EL (cell line): ENCODE results near the gene AKR1C8.
"Not testable (repeated sequence)": the region's sequence is repeated elsewhere in the genome, so short reads cannot be mapped to it uniquely, and the experiment has no call there.

Experiments used
- DNase-seq: peaks from one replicate; pipeline ENCODE4 v3.0.0-alpha.2; 2016

AKR1C8 gene

DNA sequence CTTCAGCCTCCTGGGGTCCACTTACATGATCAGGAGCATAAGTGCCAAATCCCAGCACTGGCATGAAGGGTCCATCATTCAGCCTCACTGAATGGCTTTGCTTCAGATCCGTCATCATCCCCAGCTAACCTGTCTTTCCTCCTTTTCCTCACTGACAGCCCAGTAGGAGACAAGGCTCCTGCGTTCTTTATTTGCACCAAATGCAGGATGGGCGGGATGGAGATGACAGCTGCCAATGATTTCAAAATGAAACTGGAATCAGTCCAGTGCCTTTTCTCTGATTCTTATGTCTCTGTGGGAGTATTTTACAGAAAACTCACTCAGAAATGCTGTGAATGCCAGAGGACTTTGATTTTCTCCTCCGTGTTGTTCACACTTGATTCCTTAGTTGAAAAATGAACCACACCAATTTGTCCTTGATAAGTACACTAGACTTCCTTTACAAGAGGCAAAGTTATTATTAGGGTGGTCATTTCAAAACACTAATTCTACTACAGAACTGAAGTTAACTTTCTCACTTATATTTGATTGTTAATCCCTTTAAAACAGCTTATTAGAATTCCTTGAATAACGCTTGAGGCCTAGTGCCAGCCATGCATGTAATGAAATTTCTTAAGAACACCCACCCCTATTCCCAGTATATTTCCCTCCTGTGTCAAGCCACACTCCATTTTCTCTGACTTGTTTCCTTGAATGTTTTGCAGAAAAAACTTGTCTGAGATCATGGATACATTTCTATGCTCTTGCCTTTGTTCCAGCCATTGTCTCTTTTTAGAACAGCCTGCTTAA is at the start of gene AKR1C8:
AKR1C8 (minus strand) TSS at position 164 of the 789 bp plus-strand sequence; CDS start at position 118, 46 bp downstream.
- no peak for DNase-seq

DNA sequence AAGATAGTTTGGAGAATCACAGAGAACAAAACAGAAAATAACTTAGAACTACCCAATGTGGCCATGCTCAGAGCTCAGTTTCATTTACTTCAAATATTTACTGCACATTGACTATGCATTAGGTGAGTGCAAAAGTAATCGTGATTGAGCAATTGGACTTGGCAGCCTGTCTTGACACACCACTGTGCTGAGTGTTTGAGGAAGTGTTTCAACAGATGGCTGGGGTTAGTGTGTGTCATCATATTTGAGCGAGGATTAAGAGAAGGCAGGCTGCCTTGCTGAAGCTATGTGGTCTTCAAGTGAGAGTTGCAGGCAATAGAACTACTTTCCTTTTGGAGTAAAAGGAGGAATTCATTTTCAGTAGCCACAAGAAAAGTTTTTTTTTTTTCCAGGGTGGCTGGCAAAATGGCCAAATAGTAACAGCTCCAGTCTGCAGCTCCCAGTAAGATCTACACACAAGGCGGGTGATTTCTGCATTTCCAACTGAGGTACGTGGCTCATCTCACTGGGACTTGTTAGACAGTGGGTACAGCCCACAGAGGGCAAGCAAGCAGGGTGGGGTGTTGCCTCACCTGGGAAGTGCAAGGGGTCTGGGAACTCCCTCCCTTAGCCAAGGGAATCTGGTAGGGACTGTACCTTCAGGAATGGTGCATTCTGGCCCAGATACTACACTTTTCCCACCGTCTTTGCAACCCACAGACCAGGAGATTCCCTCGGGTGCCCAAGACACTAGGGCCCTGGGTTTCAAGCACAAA is 49.3 kb upstream of the AKR1C8 start:
- peak; percentile 38 for DNase-seq

DNA sequence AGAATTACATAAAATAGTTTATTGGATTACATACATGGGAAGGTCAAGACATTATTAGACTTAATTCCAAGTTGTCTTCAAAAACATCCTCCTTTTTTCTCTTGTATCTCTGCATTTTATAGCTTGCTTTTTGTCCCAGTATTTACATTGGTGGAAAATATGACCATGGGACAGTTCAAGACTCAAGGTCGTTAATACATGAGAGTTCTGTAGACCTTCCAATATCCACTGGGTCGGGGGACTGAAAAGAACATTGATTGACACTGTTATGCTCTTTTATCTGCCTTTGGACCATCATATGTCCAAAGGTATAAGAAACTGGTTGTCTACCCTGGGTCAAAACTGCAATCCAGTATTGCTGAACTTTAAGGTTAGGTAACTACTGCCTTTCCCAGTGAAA is 48.4 kb upstream of the AKR1C8 start:
- no peak for DNase-seq

DNA sequence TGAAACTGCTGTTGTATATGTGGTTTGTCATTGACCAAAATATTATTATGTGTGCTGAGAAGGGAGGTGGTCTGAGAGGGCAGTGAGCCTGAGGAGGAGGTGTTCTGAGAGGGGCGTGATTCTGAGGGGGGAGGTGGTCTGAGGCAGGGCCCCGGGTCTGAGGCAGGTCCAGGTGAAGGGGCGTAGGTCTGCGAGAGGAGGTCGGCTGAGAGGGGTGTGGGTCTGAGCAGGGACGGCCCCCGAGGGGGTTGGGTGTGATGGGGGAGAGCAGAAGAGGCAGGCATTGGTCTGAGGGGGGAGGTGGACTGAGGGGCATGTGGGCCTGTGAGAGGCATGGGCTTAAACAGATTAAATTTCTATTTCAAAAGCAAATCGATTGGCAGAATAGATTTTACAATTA is 44.1 kb upstream of the AKR1C8 start:
- no peak for DNase-seq

DNA sequence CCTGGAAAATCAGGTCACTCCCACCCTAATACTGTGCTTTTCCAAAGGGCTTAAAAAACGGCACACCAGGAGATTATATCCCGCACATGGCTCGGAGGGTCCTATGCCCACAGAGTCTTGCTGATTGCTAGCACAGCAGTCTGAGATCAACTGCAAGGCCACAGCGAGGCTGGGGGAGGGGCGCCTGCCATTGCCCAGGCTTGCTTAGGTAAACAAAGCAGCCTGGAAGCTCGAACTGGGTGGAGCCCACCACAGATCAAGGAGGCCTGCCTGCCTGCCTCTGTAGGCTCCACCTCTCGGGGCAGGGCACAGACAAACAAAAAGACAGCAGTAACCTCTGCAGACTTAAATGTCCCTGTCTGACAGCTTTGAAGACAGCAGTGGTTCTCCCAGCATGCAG is 38.0 kb upstream of the AKR1C8 start:
- DNase-seq = not testable (repeated sequence)

DNA sequence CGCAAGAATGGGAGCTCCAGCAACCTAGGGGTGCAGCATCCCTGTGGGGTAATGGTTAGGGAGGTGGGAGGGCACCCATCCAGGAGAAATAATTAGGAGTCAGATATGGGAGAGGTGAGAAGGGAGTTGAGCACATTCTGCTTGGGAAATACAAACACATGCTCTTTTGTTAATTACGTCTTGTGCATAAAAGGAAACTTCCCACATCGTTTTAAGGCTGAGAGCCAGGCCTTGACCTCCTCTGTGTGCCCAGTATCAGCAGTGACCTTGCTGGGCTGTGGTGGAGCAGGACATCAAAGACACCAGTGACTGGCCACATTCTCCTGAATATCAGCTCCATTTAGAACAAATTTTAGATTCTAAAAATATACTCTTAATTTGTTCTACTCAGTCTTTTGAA is 34.3 kb upstream of the AKR1C8 start:
- DNase-seq = no peak

DNA sequence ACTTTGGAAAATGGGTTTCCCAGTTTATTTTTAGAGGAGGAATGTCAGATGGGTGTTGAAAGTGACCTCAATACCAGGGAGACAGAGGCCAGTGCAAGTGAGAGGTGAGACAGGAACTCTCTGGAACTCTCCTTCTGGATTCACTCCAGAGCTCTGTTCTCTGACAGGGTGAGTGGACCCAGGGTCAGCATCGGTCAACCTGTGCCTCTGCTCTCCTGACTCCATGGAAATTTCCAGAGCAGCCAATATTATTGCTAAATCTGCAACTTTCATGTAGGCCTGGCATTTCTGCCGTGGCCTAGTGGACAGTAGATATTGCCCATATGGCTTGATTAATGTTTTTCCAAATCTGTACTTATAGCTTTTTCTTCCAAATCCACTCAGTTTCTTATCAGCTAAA is 31.9 kb upstream of the AKR1C8 start:
- no peak for DNase-seq

DNA sequence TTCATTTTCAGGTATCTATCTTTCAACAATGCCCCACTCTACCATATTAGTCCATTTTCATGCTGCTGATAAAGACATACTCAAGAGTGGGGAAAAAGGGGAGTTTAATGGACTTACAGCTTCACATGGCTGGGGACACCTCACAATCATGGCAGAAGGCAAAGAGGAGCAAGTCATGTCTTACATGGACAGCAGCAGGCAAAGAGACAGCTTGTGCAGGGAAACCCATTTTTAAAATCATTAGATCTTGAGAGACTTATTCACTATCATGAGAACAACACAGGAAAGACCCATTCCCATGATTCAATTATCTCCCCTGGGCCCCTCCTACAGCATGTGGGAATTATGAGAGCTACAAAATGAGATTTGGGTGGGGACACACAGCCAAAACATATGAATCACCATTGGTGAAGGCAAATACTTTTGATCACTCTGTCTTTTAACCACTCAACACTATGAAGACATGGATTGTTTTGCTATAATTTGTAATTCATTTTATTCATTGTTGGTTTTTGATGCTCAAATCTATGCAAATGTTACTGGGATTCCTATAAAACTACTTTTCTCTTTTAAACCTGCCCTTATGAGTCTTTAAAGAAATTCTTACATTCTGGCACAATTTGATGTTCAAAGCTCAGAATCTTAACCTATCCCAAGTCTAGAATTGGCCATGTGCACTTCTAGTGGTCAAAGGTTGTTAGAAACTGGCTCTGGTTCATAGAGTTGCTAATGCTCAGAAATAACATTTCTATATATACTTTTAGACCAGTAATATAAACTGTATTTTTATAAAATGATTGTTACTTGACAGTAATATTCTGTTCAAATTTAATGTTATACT is 27.0 kb upstream of the AKR1C8 start:
- DNase-seq = no peak

DNA sequence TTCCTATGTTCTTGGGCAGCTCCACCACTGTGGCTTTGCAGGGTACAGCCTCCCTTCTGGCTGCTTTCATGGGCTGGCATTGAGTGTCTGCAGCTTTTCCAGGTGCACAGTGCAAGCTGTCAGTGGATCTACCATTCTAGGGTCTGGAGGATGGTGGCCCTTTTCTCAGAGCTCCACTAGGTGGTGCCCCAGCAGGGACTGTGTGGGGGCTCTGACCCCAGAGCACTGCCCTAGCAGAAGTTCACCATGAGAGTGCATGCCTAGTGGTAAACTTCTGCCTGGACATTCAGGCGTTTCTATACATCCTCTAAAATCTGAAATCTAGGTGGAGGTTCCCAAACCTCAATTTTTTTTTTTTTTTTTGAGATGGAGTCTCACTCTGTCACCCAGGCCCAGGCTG is 25.3 kb upstream of the AKR1C8 start:
- DNase-seq = not testable (repeated sequence)

DNA sequence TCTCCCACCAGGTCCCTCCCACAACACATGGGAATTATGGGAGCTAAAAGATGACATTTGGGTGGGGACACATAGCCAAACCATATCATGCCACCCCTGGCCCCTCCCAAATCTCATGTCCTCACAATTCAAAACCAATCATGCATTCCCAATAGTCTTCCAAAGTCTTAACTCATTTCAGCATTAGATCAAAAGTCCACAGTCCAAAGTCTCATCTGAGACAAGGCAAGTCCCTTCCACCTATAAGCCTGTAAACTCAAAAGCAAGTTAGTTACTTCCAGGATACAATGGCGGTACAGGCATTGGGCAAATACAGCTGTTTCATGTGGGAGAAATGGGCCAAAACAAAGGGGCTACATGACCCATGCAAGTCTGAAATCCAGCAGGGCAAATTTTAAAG is 24.8 kb upstream of the AKR1C8 start:
- not testable (repeated sequence) for DNase-seq

DNA sequence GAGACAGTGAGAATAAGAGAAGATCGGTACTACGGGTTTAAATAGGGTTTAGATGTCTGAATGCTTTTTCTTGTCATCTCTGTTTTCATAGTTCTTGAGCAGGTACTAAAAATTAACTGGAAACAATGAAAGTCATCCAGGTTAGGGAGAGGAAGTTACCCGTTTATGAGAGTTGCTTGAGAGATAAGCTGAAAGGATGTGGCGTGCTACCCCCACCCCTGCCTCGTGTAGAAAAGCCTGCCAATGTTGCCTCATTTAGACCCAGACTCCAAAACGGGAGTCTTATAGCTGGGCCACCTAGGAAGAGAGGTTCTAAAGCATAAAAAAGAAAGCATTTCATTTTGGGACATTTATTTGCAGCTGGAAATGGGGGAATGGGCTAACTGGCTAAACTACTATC is 21.8 kb upstream of the AKR1C8 start:
- no peak for DNase-seq

DNA sequence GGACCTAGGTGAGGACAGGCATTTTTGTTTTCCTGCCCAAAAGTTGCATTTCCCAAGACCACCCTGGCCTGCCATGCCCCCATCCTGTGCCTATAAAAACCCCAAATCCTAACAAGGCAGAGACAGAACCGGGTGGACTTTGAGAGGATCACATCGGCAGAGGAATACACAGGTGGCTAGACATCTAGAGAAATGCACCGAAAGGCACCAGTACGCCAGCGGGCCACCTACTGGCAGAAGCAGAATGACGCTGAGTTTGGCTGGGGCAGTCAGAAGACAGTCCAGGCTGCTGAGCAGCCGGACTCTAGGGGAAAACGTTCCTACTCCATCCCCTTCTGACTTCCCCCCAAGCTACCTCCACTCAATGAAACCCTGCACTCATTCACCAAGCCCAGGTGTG is 14.4 kb upstream of the AKR1C8 start:
- no peak for DNase-seq

DNA sequence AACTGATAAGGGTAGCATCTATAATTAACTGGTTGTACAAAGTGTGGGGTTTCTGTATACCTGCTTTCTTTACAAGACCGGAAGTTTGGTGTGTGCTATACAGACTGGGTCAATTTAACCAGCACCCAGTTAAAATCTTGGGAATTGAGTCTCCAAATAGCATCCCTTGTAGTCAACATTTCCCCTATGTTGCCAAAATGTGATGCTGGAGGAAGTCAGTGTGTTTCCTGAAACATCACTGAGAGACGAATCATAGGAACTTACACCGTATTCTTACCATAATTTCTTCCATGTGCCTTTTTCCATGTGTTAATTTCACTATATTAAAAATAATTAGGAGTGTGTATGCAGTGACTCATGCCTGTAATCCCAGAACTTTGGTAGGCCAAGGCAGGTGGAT is 13.4 kb upstream of the AKR1C8 start:
- DNase-seq = peak; percentile 34

DNA sequence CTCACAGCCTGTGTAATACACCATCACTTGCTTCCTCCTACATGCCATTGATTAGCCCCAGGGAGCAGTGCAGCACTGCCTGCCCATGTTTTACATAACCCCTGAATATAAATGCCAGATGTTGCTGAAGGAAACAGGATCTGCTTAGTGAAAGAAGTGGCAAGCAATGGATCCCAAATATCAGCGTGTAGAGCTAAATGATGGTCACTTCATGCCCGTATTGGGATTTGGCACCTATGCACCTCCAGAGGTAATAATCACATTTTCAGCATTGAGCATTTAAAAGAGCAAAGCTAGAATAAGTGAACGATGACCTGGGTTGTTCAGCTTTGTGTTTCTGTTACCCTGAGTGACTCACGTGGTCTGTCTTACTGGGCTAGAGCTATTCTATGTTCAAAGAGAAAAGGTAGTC is 11.8 kb upstream of the AKR1C8 start, which contains the start of gene AKR1C4:
AKR1C4 (plus strand) TSS at position 136 of the 412 bp plus-strand sequence; CDS start at position 167, 31 bp downstream.
- DNase-seq = no peak

DNA sequence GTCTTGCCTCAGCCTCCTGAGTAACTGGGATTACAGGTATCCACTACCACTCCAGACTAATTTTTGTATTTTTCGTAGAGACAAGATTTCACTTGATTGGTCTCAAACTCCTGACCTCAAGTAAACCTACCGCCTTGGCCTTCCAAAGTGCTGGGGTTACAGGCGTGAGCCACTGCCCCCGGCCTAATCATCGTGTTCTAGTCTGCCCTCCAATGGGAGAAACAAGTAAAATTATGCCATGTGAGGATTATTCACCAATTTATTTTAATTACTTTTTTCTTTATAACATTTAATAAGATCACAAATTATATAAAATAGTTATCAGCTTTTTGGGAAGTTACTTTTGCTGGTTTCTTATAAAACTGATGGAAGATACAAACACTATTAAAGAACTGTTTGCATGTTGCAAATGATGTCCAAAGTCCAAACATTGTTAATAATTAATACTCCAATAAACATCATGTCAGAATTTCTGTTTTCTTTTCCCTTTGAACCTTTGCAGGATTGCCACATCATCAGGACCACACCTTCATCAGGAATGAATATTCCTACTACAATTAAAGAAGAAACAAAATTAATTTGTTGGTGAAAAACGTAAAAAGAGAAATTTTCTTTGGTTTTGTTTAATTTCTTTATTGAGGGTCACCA is 10.9 kb upstream of the AKR1C8 start:
- DNase-seq = no peak

DNA sequence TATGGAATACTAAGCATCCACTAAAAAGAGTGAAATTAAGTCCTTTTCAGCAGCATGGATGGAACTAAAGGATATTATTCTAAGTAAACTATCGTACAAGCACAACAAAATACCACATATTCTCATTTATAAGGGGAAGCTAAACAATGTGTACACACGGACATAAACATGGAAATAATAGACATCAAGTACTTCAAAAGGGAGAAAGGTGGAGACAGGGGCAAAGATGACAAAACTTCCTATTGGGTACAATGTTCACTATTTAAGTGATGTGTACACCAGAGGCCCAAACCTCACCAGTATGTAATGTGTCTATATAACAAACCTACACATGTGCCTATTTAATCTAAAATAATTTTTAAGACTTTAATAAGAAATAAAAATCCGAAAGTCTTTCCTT is 9.5 kb upstream of the AKR1C8 start:
- no peak for DNase-seq

DNA sequence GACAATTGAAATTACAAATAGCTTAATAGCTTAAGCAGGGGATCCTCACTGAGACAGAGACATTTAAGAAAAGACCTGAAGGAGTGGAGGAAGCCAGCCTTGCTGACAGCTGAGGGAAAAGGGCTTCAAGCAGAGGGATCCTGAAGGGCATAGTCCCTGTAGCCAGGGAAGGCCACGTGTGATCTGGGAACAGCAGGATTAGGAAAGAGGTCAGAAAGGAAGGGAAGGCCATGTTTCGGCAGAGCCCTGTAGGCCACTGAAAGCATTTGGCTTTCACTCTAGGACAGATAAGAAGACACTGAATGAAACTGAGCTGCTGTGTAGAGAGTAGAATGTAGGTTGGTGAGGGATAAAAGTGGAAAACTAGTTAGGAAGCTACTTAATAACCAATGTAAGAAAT is 3.4 kb upstream of the AKR1C8 start:
- DNase-seq = no peak

DNA sequence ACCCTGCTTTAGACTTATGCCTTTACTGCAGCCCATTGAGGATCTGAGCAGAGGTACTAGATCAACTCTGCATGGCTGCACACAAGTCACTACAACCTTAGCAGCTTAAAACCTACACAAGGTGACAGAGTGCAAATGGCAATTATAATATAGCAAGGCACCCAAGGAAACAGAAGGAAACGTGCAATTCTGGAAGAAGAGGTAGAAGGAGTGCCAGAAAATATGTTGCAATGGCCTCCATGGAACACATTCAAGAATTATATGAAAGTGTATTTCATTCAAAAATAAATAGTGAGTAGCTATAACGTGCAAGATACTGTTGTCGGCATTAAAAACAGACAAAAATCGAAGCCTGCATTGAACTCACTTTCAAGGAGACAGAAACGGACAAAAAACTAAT is 2.9 kb upstream of the AKR1C8 start:
- no peak for DNase-seq

DNA sequence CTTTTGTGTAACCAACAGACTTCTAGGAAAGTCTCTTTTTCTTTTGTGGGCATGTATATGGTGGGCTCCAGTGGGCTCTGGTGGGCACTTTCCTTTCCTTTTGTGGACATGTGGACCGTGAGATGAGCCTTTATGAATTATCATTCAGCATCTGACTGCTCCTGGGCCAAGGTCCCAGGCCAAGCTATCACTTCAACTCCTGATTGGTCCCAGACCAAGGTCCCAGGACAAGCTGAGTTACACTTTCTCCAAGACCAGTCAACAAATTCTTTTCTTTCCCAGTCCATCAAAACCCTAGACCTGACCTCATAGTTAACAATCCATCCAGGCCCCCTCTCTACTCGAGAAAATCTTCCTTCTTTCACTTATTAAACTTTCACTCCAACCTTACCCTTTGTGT is 1.0 kb downstream of the AKR1C8 start:
- no peak for DNase-seq

DNA sequence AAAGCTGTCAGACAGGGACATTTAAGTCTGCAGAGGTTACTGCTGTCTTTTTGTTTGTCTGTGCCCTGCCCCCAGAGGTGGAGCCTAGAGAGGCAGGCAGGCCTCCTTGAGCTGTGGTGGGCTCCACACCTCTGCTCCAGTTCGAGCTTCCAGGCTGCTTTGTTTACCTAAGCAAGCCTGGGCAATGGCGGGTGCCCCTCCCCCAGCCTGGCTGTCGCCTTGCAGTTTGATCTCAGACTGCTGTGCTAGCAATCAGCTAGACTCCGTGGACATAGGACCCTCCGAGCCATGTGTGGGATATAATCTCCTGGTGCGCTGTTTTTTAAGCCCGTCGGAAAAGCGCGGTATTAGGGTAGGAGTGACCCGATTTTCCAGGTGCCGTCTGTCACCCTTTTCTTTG is 4.4 kb downstream of the AKR1C8 start:
- not testable (repeated sequence) for DNase-seq

DNA sequence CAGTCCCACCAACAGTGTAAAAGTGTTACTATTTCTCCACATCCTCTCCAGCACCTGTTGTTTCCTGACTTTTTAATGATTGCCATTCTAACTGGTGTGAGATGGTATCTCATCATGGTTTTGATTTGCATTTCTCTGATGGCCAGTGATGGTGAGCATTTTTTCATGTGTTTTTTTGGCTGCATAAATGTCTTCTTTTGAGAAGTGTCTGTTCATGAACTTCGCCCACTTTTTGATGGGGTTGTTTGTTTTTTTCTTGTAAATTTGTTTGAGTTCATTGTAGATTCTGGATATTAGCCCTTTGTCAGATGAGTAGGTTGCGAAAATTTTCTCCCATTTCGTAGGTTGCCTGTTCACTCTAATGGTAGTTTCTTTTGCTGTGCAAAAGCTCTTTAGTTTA is 9.4 kb downstream of the AKR1C8 start:
- not testable (repeated sequence) for DNase-seq

DNA sequence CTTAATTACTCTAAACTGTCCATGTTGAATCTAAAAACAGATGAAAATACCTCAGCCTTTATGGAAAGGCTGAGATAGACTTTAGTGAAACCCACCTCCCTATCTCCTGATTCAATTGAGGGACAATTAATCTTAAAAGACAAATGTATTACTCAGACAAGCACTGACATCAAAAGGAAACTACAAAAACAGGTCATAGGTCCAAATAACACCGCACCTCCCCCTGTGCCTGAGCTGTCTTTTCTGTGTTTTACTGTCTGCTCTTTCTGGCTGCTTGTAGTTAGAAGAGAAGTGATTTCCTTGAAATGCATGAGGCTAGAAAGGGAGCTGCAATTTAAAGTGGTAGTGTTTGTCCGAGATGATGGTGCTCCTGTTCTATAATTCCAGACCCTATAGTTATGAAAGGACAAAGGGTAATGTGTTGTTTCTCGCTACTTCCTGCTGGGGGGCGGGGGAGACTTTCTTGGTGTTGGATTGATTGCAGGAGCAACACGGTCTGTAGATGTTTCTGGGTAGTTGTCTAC is 16.0 kb downstream of the AKR1C8 start:
- no peak for DNase-seq

DNA sequence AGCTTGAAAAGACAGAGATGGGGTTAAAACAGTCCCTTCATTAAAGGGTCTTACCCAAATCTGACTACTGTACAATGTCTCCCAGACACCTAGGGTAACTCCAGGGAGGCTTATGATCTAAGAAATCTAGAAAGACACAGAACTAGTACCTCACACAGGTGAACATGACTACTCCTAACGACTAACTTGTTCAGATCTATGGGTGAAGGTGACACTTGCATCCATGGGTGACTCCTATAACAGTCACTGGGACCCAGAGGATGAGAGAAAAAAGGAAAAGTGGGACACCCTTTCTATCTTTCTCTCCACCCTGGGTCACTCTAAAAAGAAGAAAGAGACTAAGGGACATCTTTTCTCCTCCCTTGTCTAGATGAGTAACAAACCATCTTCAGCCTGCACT is 19.2 kb downstream of the AKR1C8 start:
- DNase-seq = no peak
